Mucosa of rectum (tissue), 2 donors: ENCODE results near the gene RSPH10B.
"Not testable (repeated sequence)": the region's sequence is repeated elsewhere in the genome, so short reads cannot be mapped to it uniquely, and the experiment has no call there.

Experiments
- H3K27ac ChIP-seq, 2 donors: one replicate each; pipeline ENCODE4 v1.7.0; 2013; ENCODE audit warnings: inconsistent platforms in 2 of 2, low read depth in 2 of 2, low read length in 2 of 2
- H3K27me3 ChIP-seq, 2 donors: one replicate each; pipeline ENCODE4 v1.7.0; 2013; ENCODE audit warnings: low read length in 2 of 2; ENCODE audit not compliant: control insufficient read depth in 2 of 2, insufficient read depth in 2 of 2
- H3K36me3 ChIP-seq, 2 donors: one replicate each; pipeline ENCODE4 v1.7.0; 2013; ENCODE audit warnings: low read length in 2 of 2; ENCODE audit not compliant: control insufficient read depth in 2 of 2, insufficient read depth in 2 of 2
- H3K4me1 ChIP-seq, 2 donors: one replicate each; pipeline ENCODE4 v1.7.0; 2013; ENCODE audit warnings: low read length in 2 of 2, mild to moderate bottlenecking in 1 of 2; ENCODE audit not compliant: control insufficient read depth in 2 of 2, insufficient read depth in 2 of 2
- H3K4me3 ChIP-seq, 2 donors: one replicate each; pipeline ENCODE4 v1.7.0; 2013; ENCODE audit warnings: low read length in 2 of 2
- H3K9ac ChIP-seq, 2 donors: one replicate each; pipeline ENCODE4 v1.7.0; 2013; ENCODE audit warnings: low read length in 2 of 2, low read depth in 1 of 2, mild to moderate bottlenecking in 1 of 2
- H3K9me3 ChIP-seq, 2 donors: one replicate each; pipeline ENCODE4 v1.7.0; 2013; ENCODE audit warnings: low read length in 2 of 2; ENCODE audit not compliant: control insufficient read depth in 2 of 2
- donor health status: healthy.
- donor health status: Normal muscosa, but diverticular disease.

The RSPH10B gene

GRCh38 chr7:5890244-5890643 is 80.2 kb downstream of the RSPH10B start:
- not testable (repeated sequence) for H3K4me1 ChIP-seq, H3K4me3 ChIP-seq, H3K27ac ChIP-seq, H3K27me3 ChIP-seq, H3K9ac ChIP-seq, H3K36me3 ChIP-seq, H3K9me3 ChIP-seq

DNA sequence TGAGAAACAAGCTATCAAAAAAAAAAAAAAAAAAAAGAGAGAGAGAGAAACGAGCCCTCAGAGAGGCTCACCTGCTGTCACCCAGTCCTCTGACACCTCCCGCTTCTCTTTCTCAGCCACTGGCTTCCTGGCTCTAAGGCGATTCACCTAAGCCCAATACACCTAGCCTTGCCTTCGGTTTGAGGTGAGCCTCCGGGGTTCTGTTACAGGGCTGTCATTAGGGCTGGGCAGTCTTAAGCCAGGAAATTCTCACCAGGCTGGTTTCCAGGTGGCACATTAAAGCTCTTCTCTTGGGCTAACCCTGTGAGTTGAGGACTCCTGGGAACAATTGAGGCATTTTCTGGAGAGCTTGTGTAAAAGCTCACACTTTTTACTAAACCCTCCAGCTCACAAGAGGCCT is 82.5 kb downstream of the RSPH10B start:
- not testable (repeated sequence) for H3K4me1 ChIP-seq, H3K9me3 ChIP-seq, H3K9ac ChIP-seq, H3K36me3 ChIP-seq, H3K27ac ChIP-seq, H3K4me3 ChIP-seq, H3K27me3 ChIP-seq

DNA sequence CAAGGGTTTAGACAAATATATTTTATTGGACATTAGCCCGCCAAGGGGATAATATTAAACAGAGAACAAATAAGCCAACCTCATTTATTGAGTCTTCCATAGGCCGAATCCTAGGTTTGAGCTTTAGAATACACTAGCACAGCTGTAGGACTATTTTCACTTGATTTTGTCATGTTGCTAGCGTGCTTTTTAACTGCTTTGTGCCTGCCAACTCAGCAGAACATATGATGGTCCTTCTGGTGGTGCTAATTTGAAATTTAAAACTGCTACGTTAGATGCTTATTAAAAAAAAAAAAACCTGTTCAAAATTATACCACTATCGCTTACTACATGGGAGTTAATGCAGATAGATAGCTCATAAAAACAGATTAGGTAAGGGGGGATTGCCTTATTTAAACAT is 86.1 kb downstream of the RSPH10B start:
- H3K36me3 ChIP-seq, H3K27ac ChIP-seq, H3K4me1 ChIP-seq, H3K9me3 ChIP-seq, H3K4me3 ChIP-seq, H3K27me3 ChIP-seq, H3K9ac ChIP-seq: not testable (repeated sequence)

- not testable (repeated sequence) for H3K9ac ChIP-seq, H3K36me3 ChIP-seq, H3K4me1 ChIP-seq, H3K27ac ChIP-seq, H3K9me3 ChIP-seq, H3K27me3 ChIP-seq, H3K4me3 ChIP-seq
These were observed 90.4 kb downstream of the RSPH10B start for GRCh38 chr7:5880106-5880505.

DNA sequence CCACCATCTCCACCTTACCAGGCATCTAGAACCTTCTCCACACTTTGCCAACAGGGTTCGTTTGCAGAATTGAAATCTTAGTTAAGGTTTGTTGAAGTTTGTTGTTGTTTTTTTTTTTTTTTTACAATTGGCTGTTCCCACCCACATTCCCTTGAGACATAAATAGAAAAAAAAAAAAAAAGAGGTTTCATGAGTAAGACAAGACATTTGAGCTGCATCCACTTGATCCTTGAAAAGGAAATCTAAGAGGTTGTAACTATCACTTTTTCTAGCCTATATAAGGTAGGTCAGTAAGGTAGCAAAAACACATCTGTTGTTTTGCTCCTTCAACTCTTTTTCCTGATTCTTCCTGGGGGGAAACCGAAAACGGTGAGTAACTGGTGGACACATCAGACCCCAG is 90.9 kb downstream of the RSPH10B start:
- H3K4me1 ChIP-seq, H3K4me3 ChIP-seq, H3K27ac ChIP-seq: not testable (repeated sequence)

More for the DNA sequence above, 90.9 kb downstream of the RSPH10B start:
- H3K9ac ChIP-seq, H3K36me3 ChIP-seq, H3K9me3 ChIP-seq, H3K27me3 ChIP-seq: not testable (repeated sequence)
